Measurements from ENCODE around the gene C1QTNF3. TPM values are rescaled to one million over a fixed set of nuclear protein-coding genes. Genes with fewer than 3 reads are reported as not detected.
A peak's percentile ranks its signal among the peaks of the same experiment; 100 is the strongest.

C1QTNF3 gene
- total RNA-seq, 1 donor = 2.2 TPM

- Histone ChIP-seq H3K4me2 (ENCODE audit: insufficient read depth, low read length) (no peak overlapping the region), H3K36me3 (ENCODE audit: insufficient read depth, low read length) (peaks cover under 1% of the 10 kb centered on the region), H3K27me3 (ENCODE audit: insufficient read depth, low read length) (no peaks in the 10 kb centered on the region), H3K27ac (ENCODE audit: low read depth, low read length) (no peak overlapping the region), H3K4me1 (ENCODE audit: insufficient read depth, low read length) (peaks cover 23% of the 10 kb centered on the region), H3K79me2 (ENCODE audit: insufficient read depth, low read length) (peaks cover 13% of the 10 kb centered on the region), H4K20me1 (ENCODE audit: insufficient read depth, low read length) (no peaks in the 10 kb centered on the region), H2AFZ (ENCODE audit: low read length) (no peak overlapping the region), H3K9me3 (ENCODE audit: low read depth, low read length) (no peaks in the 10 kb centered on the region), H3K4me3 (ENCODE audit: insufficient read depth, low read length) (no peak overlapping the region)
- TF ChIP-seq CTCF (IDR thresholded peaks at IDR 0.05; ENCODE audit: extremely low read depth, low read depth, low read length) = no peak
- DNase-seq (ENCODE audit: insufficient read length, low spot score, missing footprints) = no peak
Observed at GRCh38 chr5:34009610-34010009, 33.4 kb downstream of the C1QTNF3 start.

GRCh38 chr5:34008802-34009201, 34.2 kb downstream of the C1QTNF3 start:
- DNase-seq (ENCODE audit: insufficient read length, low spot score, missing footprints) = no peak
- H3K4me2 ChIP-seq (ENCODE audit: insufficient read depth, low read length) = peak overlapping the region; percentile 98
- no peaks in the 10 kb centered on the region for H3K9me3 ChIP-seq (ENCODE audit: low read depth, low read length)
- H3K36me3 ChIP-seq (ENCODE audit: insufficient read depth, low read length) = peaks cover 7% of the 10 kb centered on the region
- no peaks in the 10 kb centered on the region for H4K20me1 ChIP-seq (ENCODE audit: insufficient read depth, low read length)
- peaks cover 13% of the 10 kb centered on the region for H3K79me2 ChIP-seq (ENCODE audit: insufficient read depth, low read length)
- no peak for TF ChIP-seq CTCF (IDR thresholded peaks at IDR 0.05; ENCODE audit: extremely low read depth, low read depth, low read length)
- H3K27me3 ChIP-seq (ENCODE audit: insufficient read depth, low read length) = no peaks in the 10 kb centered on the region
- peak overlapping the region; percentile 91 for H3K4me3 ChIP-seq (ENCODE audit: insufficient read depth, low read length)
- H2AFZ ChIP-seq (ENCODE audit: low read length) = peak overlapping the region; percentile 97
- H3K27ac ChIP-seq (ENCODE audit: low read depth, low read length) = peak overlapping the region; percentile 86
- peaks cover 23% of the 10 kb centered on the region for H3K4me1 ChIP-seq (ENCODE audit: insufficient read depth, low read length)

- H2AFZ ChIP-seq (ENCODE audit: low read length) = peak within 1 kb of the TSS; percentile 97
- peak within 1 kb of the TSS; percentile 98 for H3K4me2 ChIP-seq (ENCODE audit: insufficient read depth, low read length)
- TF ChIP-seq CTCF (IDR thresholded peaks at IDR 0.05; ENCODE audit: extremely low read depth, low read depth, low read length) = no peak
- peak within 1 kb of the TSS; percentile 91 for H3K4me3 ChIP-seq (ENCODE audit: insufficient read depth, low read length)
- peak; percentile 97 for DNase-seq (ENCODE audit: insufficient read length, low spot score, missing footprints)
- peaks cover 23% of the 10 kb centered on the region for H3K4me1 ChIP-seq (ENCODE audit: insufficient read depth, low read length)
- no peaks in the 10 kb centered on the region for H3K9me3 ChIP-seq (ENCODE audit: low read depth, low read length)
- H3K27ac ChIP-seq (ENCODE audit: low read depth, low read length) = peak within 1 kb of the TSS; percentile 86
- no peaks in the 10 kb centered on the region for H4K20me1 ChIP-seq (ENCODE audit: insufficient read depth, low read length)
- H3K27me3 ChIP-seq (ENCODE audit: insufficient read depth, low read length) = no peaks in the 10 kb centered on the region
- H3K79me2 ChIP-seq (ENCODE audit: insufficient read depth, low read length) = peaks cover 13% of the 10 kb centered on the region
- H3K36me3 ChIP-seq (ENCODE audit: insufficient read depth, low read length) = peaks cover 16% of the 10 kb centered on the region
Observed at GRCh38 chr5:34007621-34008600, 35.1 kb downstream of the C1QTNF3 start, which contains the start of gene AMACR. TSS of gene AMACR (minus strand) at chr5:34008050. CDS start at chr5:34008019, 31 bp downstream.

- peak overlapping the region; percentile 97 for H2AFZ ChIP-seq (ENCODE audit: low read length)
- H3K27me3 ChIP-seq (ENCODE audit: insufficient read depth, low read length) = no peaks in the 10 kb centered on the region
- H3K4me1 ChIP-seq (ENCODE audit: insufficient read depth, low read length) = peaks cover 23% of the 10 kb centered on the region
- H3K4me2 ChIP-seq (ENCODE audit: insufficient read depth, low read length) = peak overlapping the region; percentile 98
- no peak for DNase-seq (ENCODE audit: insufficient read length, low spot score, missing footprints)
- TF ChIP-seq CTCF (IDR thresholded peaks at IDR 0.05; ENCODE audit: extremely low read depth, low read depth, low read length) = no peak
- H4K20me1 ChIP-seq (ENCODE audit: insufficient read depth, low read length) = no peaks in the 10 kb centered on the region
- H3K79me2 ChIP-seq (ENCODE audit: insufficient read depth, low read length) = peaks cover 13% of the 10 kb centered on the region
- H3K27ac ChIP-seq (ENCODE audit: low read depth, low read length) = peak overlapping the region; percentile 86
- peaks cover 18% of the 10 kb centered on the region for H3K36me3 ChIP-seq (ENCODE audit: insufficient read depth, low read length)
- H3K9me3 ChIP-seq (ENCODE audit: low read depth, low read length) = no peaks in the 10 kb centered on the region
- peak overlapping the region; percentile 91 for H3K4me3 ChIP-seq (ENCODE audit: insufficient read depth, low read length)
Observed at GRCh38 chr5:34007201-34007620, 35.8 kb downstream of the C1QTNF3 start.
